H1 (cell line): Measurements from ENCODE around the gene ALG6. TPM values are rescaled to one million over a fixed set of nuclear protein-coding genes. Genes with fewer than 3 reads are reported as not detected.

Source experiments
- CTCF ChIA-PET: fragments of 300-600 bp; sonication (Branson Sonifier 250); formaldehyde crosslinking; loops from one replicate; lab custom pipeline; 2021; ENCODE audit not compliant: partially characterized antibody; lab: Charles Lee
- POLR2A ChIA-PET: fragments of 300-600 bp; sonication (Branson Sonifier 250); formaldehyde crosslinking; loops from one replicate; lab custom pipeline; 2021; ENCODE audit warnings: inconsistent platforms; ENCODE audit not compliant: partially characterized antibody; lab: Charles Lee
- DNase-seq, 2 experiments: peaks; one replicate each; pipeline versions ENCODE4 v3.0.0 to v3.0.0-alpha.2; 2010 to 2022; ENCODE audit warnings: low spot score in 2 of 2, low read depth in 1 of 2, mixed read lengths in 1 of 2
- FAIRE-seq: peaks from 2 replicates; lab custom pipeline; 2011; peaks lifted over from hg19 to GRCh38; lab: Jason Lieb, UNC
- H2AFZ ChIP-seq: 2 replicates; pipeline ENCODE4 v1.8.1; 2012; ENCODE audit warnings: low read length, inconsistent platforms
- H2AK5ac ChIP-seq: 2 replicates; pipeline ENCODE4 v1.6.1; 2013; ENCODE audit warnings: low read depth, low read length
- H2BK120ac ChIP-seq: replicated peaks from 2 replicates; pipeline ENCODE3; 2013; ENCODE audit warnings: low read depth, low read length, inconsistent platforms
- H2BK12ac ChIP-seq: 2 replicates; pipeline ENCODE4 v1.6.1; 2013; ENCODE audit warnings: low read depth, low read length
- H2BK15ac ChIP-seq: 2 replicates; pipeline ENCODE4 v1.6.1; 2013; ENCODE audit warnings: low read length
- H2BK20ac ChIP-seq: 2 replicates; pipeline ENCODE4 v1.6.1; 2013; ENCODE audit warnings: low read length
- H2BK5ac ChIP-seq: 2 replicates; pipeline ENCODE4 v1.6.1; 2013; ENCODE audit warnings: low read depth, low read length
- H3K14ac ChIP-seq: 2 replicates; pipeline ENCODE4 v1.6.1; 2013; ENCODE audit warnings: inconsistent platforms; ENCODE audit not compliant: insufficient read length
- H3K18ac ChIP-seq: 2 replicates; pipeline ENCODE4 v1.6.1; 2013; ENCODE audit warnings: low read length; ENCODE audit errors: extremely low read depth
- H3K23ac ChIP-seq: 2 replicates; pipeline ENCODE4 v1.6.1; 2013; ENCODE audit warnings: inconsistent platforms; ENCODE audit not compliant: insufficient read length
- H3K23me2 ChIP-seq: 2 replicates; pipeline ENCODE4 v1.6.1; 2013; ENCODE audit warnings: low read depth, low read length
- H3K27ac ChIP-seq: 2 replicates; pipeline ENCODE4 v1.6.1; 2011; ENCODE audit warnings: low read depth, low read length, inconsistent platforms
- H3K27me3 ChIP-seq, 4 experiments: replicated peaks in 1 of 4; 1 replicate in 1 of 4; 2 replicates in 3 of 4; pipeline versions ENCODE4 v1.6.1 to v1.8.1; 2011 to 2013; ENCODE audit warnings: low read length in 3 of 4, mild to moderate bottlenecking in 3 of 4, inconsistent platforms in 2 of 4, mixed read lengths in 2 of 4, moderate library complexity in 1 of 4; ENCODE audit not compliant: control insufficient read depth in 3 of 4, insufficient read depth in 3 of 4; ENCODE audit errors: extremely low read depth in 1 of 4
- H3K36me3 ChIP-seq, 4 experiments: 2 replicates each; pipeline versions ENCODE4 v1.6.1 to v1.8.1; 2011 to 2013; ENCODE audit warnings: mild to moderate bottlenecking in 4 of 4, low read length in 3 of 4, moderate library complexity in 2 of 4, control low read depth in 1 of 4, inconsistent platforms in 1 of 4; ENCODE audit not compliant: insufficient read depth in 4 of 4, control insufficient read depth in 2 of 4
- H3K4ac ChIP-seq: replicated peaks from 2 replicates; pipeline ENCODE3; 2013; ENCODE audit warnings: low read length, low read depth, mixed read lengths, inconsistent platforms; ENCODE audit not compliant: insufficient read length
- H3K4me1 ChIP-seq, 4 experiments: replicated peaks in 1 of 4; 1 replicate in 1 of 4; 2 replicates in 3 of 4; pipeline versions ENCODE4 v1.6.1 to v1.8.1; 2011 to 2013; ENCODE audit warnings: low read length in 3 of 4, inconsistent platforms in 2 of 4, mixed read lengths in 1 of 4; ENCODE audit not compliant: insufficient read depth in 4 of 4, control insufficient read depth in 3 of 4
- H3K4me2 ChIP-seq, 2 experiments: 2 replicates each; pipeline versions ENCODE4 v1.6.1 to v1.8.1; 2011 to 2013; ENCODE audit warnings: low read depth in 2 of 2, low read length in 2 of 2, control low read depth in 1 of 2, inconsistent platforms in 1 of 2, mild to moderate bottlenecking in 1 of 2; ENCODE audit not compliant: insufficient read depth in 1 of 2
- H3K4me3 ChIP-seq, 4 experiments: fragments of 200-600, 300-600 bp in 1 of 4; sonication (generic), shearing (Covaris generic), sonication (Bioruptor Twin) in 1 of 4; 2 replicates each; pipeline versions ENCODE4 v1.5.1 to v1.8.1; 2011 to 2016; ENCODE audit warnings: low read length in 4 of 4, low read depth in 3 of 4, control low read depth in 2 of 4, inconsistent platforms in 2 of 4, mild to moderate bottlenecking in 2 of 4, mixed read lengths in 1 of 4, moderate library complexity in 1 of 4; ENCODE audit not compliant: insufficient read depth in 2 of 4; ENCODE audit errors: extremely low read depth in 1 of 4
- H3K56ac ChIP-seq: replicated peaks from 2 replicates; pipeline ENCODE3; 2013; ENCODE audit warnings: low read depth, mild to moderate bottlenecking, mixed read lengths, low read length, inconsistent platforms; ENCODE audit not compliant: insufficient read length
- H3K79me1 ChIP-seq: 2 replicates; pipeline ENCODE4 v1.6.1; 2013; ENCODE audit warnings: low read depth, low read length, control low read depth
- H3K79me2 ChIP-seq, 2 experiments: 2 replicates each; pipeline versions ENCODE4 v1.6.1 to v1.8.1; 2012 to 2013; ENCODE audit warnings: low read length in 2 of 2, mild to moderate bottlenecking in 2 of 2, inconsistent platforms in 1 of 2; ENCODE audit not compliant: insufficient read depth in 2 of 2, control insufficient read depth in 1 of 2
- H3K9ac ChIP-seq, 4 experiments: replicated peaks in 1 of 4; 1 replicate in 1 of 4; 2 replicates in 3 of 4; pipeline versions ENCODE4 v1.6.1 to v1.8.1; 2011 to 2013; ENCODE audit warnings: low read depth in 3 of 4, low read length in 3 of 4, control low read depth in 2 of 4, mild to moderate bottlenecking in 2 of 4, moderate library complexity in 2 of 4, inconsistent platforms in 1 of 4; ENCODE audit errors: extremely low read depth in 1 of 4
- H3K9me3 ChIP-seq, 2 experiments: 2 replicates each; pipeline versions ENCODE4 v1.6.1 to v1.8.1; 2012 to 2013; ENCODE audit warnings: mild to moderate bottlenecking in 2 of 2, moderate library complexity in 2 of 2, control low read depth in 1 of 2, inconsistent platforms in 1 of 2, low read depth in 1 of 2, low read length in 1 of 2, mixed read lengths in 1 of 2; ENCODE audit not compliant: insufficient read depth in 2 of 2
- H4K20me1 ChIP-seq, 2 experiments: replicated peaks in 1 of 2; 2 replicates each; pipeline versions ENCODE3 to v1.8.1; 2011 to 2013; ENCODE audit warnings: inconsistent platforms in 2 of 2, low read length in 2 of 2, mild to moderate bottlenecking in 1 of 2; ENCODE audit not compliant: insufficient read depth in 2 of 2, control insufficient read depth in 1 of 2
- H4K5ac ChIP-seq: 2 replicates; pipeline ENCODE4 v1.6.1; 2013; ENCODE audit warnings: low read length, low read depth, mixed read lengths, inconsistent platforms; ENCODE audit not compliant: insufficient read length
- H4K8ac ChIP-seq: 2 replicates; pipeline ENCODE4 v1.8.0; 2013; ENCODE audit warnings: mild to moderate bottlenecking, moderate library complexity, low read length, inconsistent platforms; ENCODE audit not compliant: insufficient read depth; ENCODE audit errors: extremely low read depth
- H4K91ac ChIP-seq: replicated peaks from 2 replicates; pipeline ENCODE3; 2013; ENCODE audit warnings: low read length, mixed read lengths, inconsistent platforms; ENCODE audit not compliant: insufficient read length
- CEBPB ChIP-seq: IDR thresholded peaks from 2 replicates; pipeline ENCODE4 v1.6.1; 2012; ENCODE audit warnings: low read depth, low read length
- SP4 ChIP-seq: IDR thresholded peaks from 2 replicates; pipeline ENCODE4 v1.6.1; 2012; ENCODE audit warnings: low read length, inconsistent platforms
- TBP ChIP-seq: IDR thresholded peaks from 2 replicates; pipeline ENCODE4 v1.6.1; 2011; ENCODE audit warnings: low read depth, low read length, improper control_type of control experiment
- TCF12 ChIP-seq: IDR thresholded peaks from 2 replicates; pipeline ENCODE4 v1.6.1; 2011; ENCODE audit warnings: low read depth, mild to moderate bottlenecking, low read length
- ZNF274 ChIP-seq: IDR thresholded peaks from 2 replicates; pipeline ENCODE4 v1.7.0; 2012; ENCODE audit warnings: low read length, borderline replicate concordance; ENCODE audit errors: extremely low read depth
- WGBS, 2 experiments: shearing (Covaris generic) in 1 of 2; methylation state at CpG; one replicate each; pipeline versions ENCODE4 v1.1.6 to v1.1.7; 2013 to 2015; ENCODE audit warnings: low lambda C conversion rate in 2 of 2, mixed read lengths in 2 of 2, inconsistent platforms in 1 of 2, low coverage in 1 of 2, missing lambda C conversion rate in 1 of 2; ENCODE audit not compliant: insufficient replicate concordance in 2 of 2, insufficient coverage in 1 of 2, insufficient read length in 1 of 2; ENCODE audit errors: extremely low coverage in 1 of 2, missing lambda C conversion rate in 1 of 2; 5-methylcytosine and 5-hydroxymethylcytosine counted together
- polyA plus RNA-seq, 7 experiments: library from polyadenylated mRNA; depleted of rRNA in 3 of 7; stranded (reverse) in 5 of 7; unstranded in 2 of 7; fragments of >200 nt in 5 of 7; fragments of 200-250 nt in 2 of 7; gene quantifications; 1 replicate in 5 of 7; 2 replicates in 1 of 7; 4 replicates in 1 of 7; pipeline versions ENCODE4 v1.2.1 to v1.2.3, GENCODE V29; 2011 to 2013; ENCODE audit warnings: missing spikeins in 2 of 7, mixed read lengths in 2 of 7
- total RNA-seq: library from RNA; stranded (reverse); fragmentation: NEBNext Ultra II Directional; extraction: Animal tissue kit (Norgen Biotek cat#: 25700); gene quantifications from 2 replicates; pipeline ENCODE4 v1.2.1, GENCODE V29; 2021
- TF ChIP-seq, protein P1 (sequence below): IDR thresholded peaks from 2 replicates; pipeline ENCODE4 v1.6.1; 2012; ENCODE audit warnings: low read length, inconsistent platforms

ALG6 gene
- total and polyA plus RNA-seq, 2 of the 8 experiments (the other 6 are each of a cell fraction or from before 2014, with no cell fraction given): 17.8 to 26.8 TPM

GRCh38 chr1:63363014-63363413 is 4.4 kb upstream of the ALG6 start:
- POLR2A ChIA-PET: interaction anchor here (0.7 kb wide), 1 partner anchor 17 kb away, joined by 3 read pairs; no protein-coding TSS in a partner anchor
- H3K4ac ChIP-seq: no peak overlapping the region
- no peak overlapping the region for H2BK15ac ChIP-seq
- H2AFZ ChIP-seq: no peak overlapping the region
- H3K23me2 ChIP-seq: peaks cover 3% of the 10 kb centered on the region; the same call in 1 of the 2 replicates
- no peak overlapping the region for H3K4me3 ChIP-seq
- no peak overlapping the region for H4K91ac ChIP-seq
- no peak overlapping the region for H2BK20ac ChIP-seq
- H2BK5ac ChIP-seq: no peak overlapping the region
- 83% methylated on average over 5 of the region's 5 CpGs; no CpG with 5 or more reads in 1 of the 2 experiments for WGBS, 2 experiments
- peaks cover 0 to 5% (median 4%) of the 10 kb centered on the region in 4 experiments; a peak in 6 of 7 replicates for H3K4me1 ChIP-seq
- no peak overlapping the region for H3K4me2 ChIP-seq
- no peak overlapping the region for H4K5ac ChIP-seq
- no peak overlapping the region for H3K56ac ChIP-seq
- no peak overlapping the region for H2AK5ac ChIP-seq
- no peaks in the 10 kb centered on the region for H3K79me2 ChIP-seq
- CTCF ChIA-PET: interaction anchor here (0.5 to 1.4 kb wide), 8 partner anchors 15 to 1504 kb away, joined by 3 to 4 read pairs (median 3); no protein-coding TSS in a partner anchor
- peaks cover 0 to 4% (median 0%) of the 10 kb centered on the region in 4 experiments; a peak in 1 of 7 replicates for H3K27me3 ChIP-seq
- no peaks in the 10 kb centered on the region for H3K79me1 ChIP-seq
- DNase-seq (no peak), FAIRE-seq (no peak)
- H2BK12ac ChIP-seq: no peak overlapping the region; the same call in 1 of the 2 replicates
- H4K8ac ChIP-seq: no peak overlapping the region
- H3K18ac ChIP-seq: no peak overlapping the region
- H3K9me3 ChIP-seq: no peaks in the 10 kb centered on the region
- no peak overlapping the region for H3K14ac ChIP-seq
- no peaks in the 10 kb centered on the region for H4K20me1 ChIP-seq
- H3K27ac ChIP-seq: no peak overlapping the region
- TF ChIP-seq ZNF274: no peak
- no peak for TF ChIP-seq TCF12
- no peak for TF ChIP-seq SP4
- peak; percentile 61; the same call in 1 of the 2 replicates for TF ChIP-seq CEBPB
- TF ChIP-seq, protein P1, sequence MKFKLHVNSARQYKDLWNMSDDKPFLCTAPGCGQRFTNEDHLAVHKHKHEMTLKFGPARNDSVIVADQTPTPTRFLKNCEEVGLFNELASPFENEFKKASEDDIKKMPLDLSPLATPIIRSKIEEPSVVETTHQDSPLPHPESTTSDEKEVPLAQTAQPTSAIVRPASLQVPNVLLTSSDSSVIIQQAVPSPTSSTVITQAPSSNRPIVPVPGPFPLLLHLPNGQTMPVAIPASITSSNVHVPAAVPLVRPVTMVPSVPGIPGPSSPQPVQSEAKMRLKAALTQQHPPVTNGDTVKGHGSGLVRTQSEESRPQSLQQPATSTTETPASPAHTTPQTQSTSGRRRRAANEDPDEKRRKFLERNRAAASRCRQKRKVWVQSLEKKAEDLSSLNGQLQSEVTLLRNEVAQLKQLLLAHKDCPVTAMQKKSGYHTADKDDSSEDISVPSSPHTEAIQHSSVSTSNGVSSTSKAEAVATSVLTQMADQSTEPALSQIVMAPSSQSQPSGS: no peak
- TF ChIP-seq TBP: no peak
- no peak overlapping the region for H3K9ac ChIP-seq
- H2BK120ac ChIP-seq: no peak overlapping the region
- no peak overlapping the region for H3K23ac ChIP-seq
- no peaks in the 10 kb centered on the region for H3K36me3 ChIP-seq
